ENCODE results near the gene AGPS.

- TF ChIP-seq CTCF (IDR thresholded peaks at IDR 0.05) (no peak), POLR2A (IDR thresholded peaks at IDR 0.05) (no peak)
Observed at GRCh38 chr2:177343773-177344172, 48.8 kb upstream of the AGPS start.

All from heart left ventricle (tissue), 13 donors.